HG03280 (cell line): ENCODE measurements around the gene CCL16.
"Not testable (repeated sequence)": the region's sequence is repeated elsewhere in the genome, so short reads cannot be mapped to it uniquely, and the experiment has no call there.

Source experiments
- ATAC-seq: cut with Tn5 transposase; IDR thresholded peaks from one replicate; pipeline ENCODE4 v1.9.1; 2021; ENCODE audit warnings: mild to moderate bottlenecking, moderate library complexity; ENCODE audit not compliant: unreplicated experiment

The CCL16 gene

GRCh38 chr17:35942588-35943186 is 38.6 kb downstream of the CCL16 start:
- no peak for ATAC-seq

GRCh38 chr17:35938492-35938891 is 42.8 kb downstream of the CCL16 start:
- not testable (repeated sequence) for ATAC-seq

GRCh38 chr17:35936063-35936462 is 45.2 kb downstream of the CCL16 start:
- ATAC-seq, result no peak

- no peak for ATAC-seq
Measured at GRCh38 chr17:35934760-35935159, 46.5 kb downstream of the CCL16 start.

GRCh38 chr17:35932586-35932985 is 48.7 kb downstream of the CCL16 start:
- no peak for ATAC-seq

- ATAC-seq, result no peak
Measured at GRCh38 chr17:35931794-35932425, 49.4 kb downstream of the CCL16 start.

- peak; percentile 70 for ATAC-seq
Measured at GRCh38 chr17:35930211-35931065, 50.9 kb downstream of the CCL16 start, which contains the start of gene RDM1. TSS of gene RDM1 (minus strand) at chr17:35930773. CDS start at chr17:35930727, 46 bp downstream.

GRCh38 chr17:35927714-35928113 is 53.6 kb downstream of the CCL16 start:
- no peak for ATAC-seq
